Breast epithelium (tissue), 4 donors: Measurements from ENCODE around the gene RNASE4. TPM values are rescaled to one million over a fixed set of nuclear protein-coding genes. Genes with fewer than 3 reads are reported as not detected.
A peak's percentile ranks its signal among the peaks of the same experiment; 100 is the strongest.
"Not testable (repeated sequence)": the region's sequence is repeated elsewhere in the genome, so short reads cannot be mapped to it uniquely, and the experiment has no call there.

Experiments used
- DNase-seq, 2 donors: peaks; one replicate each; pipeline ENCODE4 v3.0.0-alpha.2; 2019; ENCODE audit warnings: low spot score in 2 of 2
- H3K27ac ChIP-seq, 2 donors: fragments of 200-600 bp; sonication (generic) in 1 of 2; one replicate each; pipeline ENCODE4 v1.5.1; 2016 to 2019; ENCODE audit warnings: mild to moderate bottlenecking in 1 of 2
- H3K27me3 ChIP-seq, 2 donors: fragments of 200-600 bp; sonication (generic) in 1 of 2; one replicate each; pipeline versions ENCODE4 v1.5.1 to v1.6.0; 2017 to 2019; ENCODE audit warnings: control low read depth in 1 of 2, mild to moderate bottlenecking in 1 of 2
- H3K36me3 ChIP-seq: fragments of 200-600 bp; one replicate; pipeline ENCODE4 v1.5.1; 2019
- H3K4me1 ChIP-seq, 2 donors: fragments of 200-600 bp; sonication (generic); one replicate each; pipeline ENCODE4 v1.5.1; 2016 to 2019; ENCODE audit warnings: control low read depth in 1 of 2
- H3K4me3 ChIP-seq, 3 donors: fragments of 200-600 bp; sonication (generic); 1 replicate in 2 of 3; 2 replicates in 1 of 3; pipeline ENCODE4 v1.5.1; 2016 to 2019; ENCODE audit warnings: mild to moderate bottlenecking in 3 of 3, moderate library complexity in 2 of 3
- H3K9me3 ChIP-seq, 2 donors: fragments of 200-600 bp; sonication (generic) in 1 of 2; one replicate each; pipeline ENCODE4 v1.5.1; 2016 to 2019; ENCODE audit warnings: control low read depth in 1 of 2
- CTCF ChIP-seq, 3 donors: fragments of 450-650 bp; IDR thresholded peaks; one replicate each; pipeline ENCODE4 v1.5.1; 2016 to 2017; ENCODE audit warnings: antibody characterized with exemption in 3 of 3, mild to moderate bottlenecking in 3 of 3, moderate library complexity in 3 of 3
- POLR2A ChIP-seq: fragments of 450-650 bp; IDR thresholded peaks from one replicate; pipeline ENCODE4 v1.6.1; 2016; ENCODE audit warnings: antibody characterized with exemption, mild to moderate bottlenecking, moderate library complexity
- POLR2AphosphoS5 ChIP-seq, 3 donors: sonication (generic); formaldehyde crosslinking; IDR thresholded peaks; one replicate each; pipeline ENCODE4 v1.6.1; 2017; ENCODE audit warnings: antibody characterized with exemption in 3 of 3
- intact Hi-C: fragments of 100-400 bp; cut with DNase I; formaldehyde crosslinking; loops from one replicate; pipeline ENCODE4 v1.15.1; 2023; ENCODE audit warnings: low total_unique reads
- total RNA-seq, 3 donors: library from RNA; depleted of rRNA; stranded (reverse); fragments of >200 nt; gene quantifications; one replicate each; pipeline ENCODE4 v1.1.0, GENCODE V29; 2016

The RNASE4 gene
- total RNA-seq, 3 donors from 2014 or later: 165 to 367 (median 177) TPM

GRCh38 chr14:20662968-20663732, 21.2 kb upstream of the RNASE4 start:
- intact Hi-C loops: no loop called here
- DNase-seq: peak; percentile 70 to 83

GRCh38 chr14:20666400-20666961, 17.9 kb upstream of the RNASE4 start:
- H3K4me1 ChIP-seq, H3K4me3 ChIP-seq, H3K27ac ChIP-seq, H3K36me3 ChIP-seq, intact Hi-C loops, H3K9me3 ChIP-seq, DNase-seq, H3K27me3 ChIP-seq: not testable (repeated sequence)

More at GRCh38 chr14:20662968-20663732, 21.2 kb upstream of the RNASE4 start:
- H3K4me3 ChIP-seq: peak overlapping the region in 2 of 3 donors; percentile 43 to 56
- H3K36me3 ChIP-seq: no peaks in the 10 kb centered on the region
- peak overlapping the region in 1 of 2 donors; percentile 7 for H3K27ac ChIP-seq
- H3K27me3 ChIP-seq: peaks cover 0 to 12% of the 10 kb centered on the region in 2 donors
- H3K4me1 ChIP-seq: no peaks in the 10 kb centered on the region
- no peaks in the 10 kb centered on the region for H3K9me3 ChIP-seq
- TF ChIP-seq POLR2A: no peak
- TF ChIP-seq CTCF (IDR thresholded peaks at IDR 0.05): peak in 2 of 3 donors; percentile 55 to 67
- peak in 2 of 3 donors; percentile 38 to 44 for TF ChIP-seq POLR2AphosphoS5 (IDR thresholded peaks at IDR 0.05)

- no peak for DNase-seq
- Histone ChIP-seq H3K4me3 (no peak overlapping the region), H3K36me3 (no peaks in the 10 kb centered on the region), H3K9me3 (no peaks in the 10 kb centered on the region), H3K4me1 (no peaks in the 10 kb centered on the region), H3K27me3 (no peaks in the 10 kb centered on the region), H3K27ac (no peak overlapping the region)
- intact Hi-C loops: no loop called here
- no peak for TF ChIP-seq CTCF (IDR thresholded peaks at IDR 0.05)
- no peak for TF ChIP-seq POLR2AphosphoS5 (IDR thresholded peaks at IDR 0.05)
- no peak for TF ChIP-seq POLR2A
These were observed 16.4 kb upstream of the RNASE4 start for GRCh38 chr14:20667957-20668356.

- no peak for DNase-seq
- Histone ChIP-seq H3K4me1 (no peaks in the 10 kb centered on the region), H3K9me3 (no peaks in the 10 kb centered on the region), H3K27ac (no peak overlapping the region), H3K4me3 (no peak overlapping the region), H3K27me3 (no peaks in the 10 kb centered on the region), H3K36me3 (no peaks in the 10 kb centered on the region)
- intact Hi-C loops: no loop called here
- TF ChIP-seq POLR2AphosphoS5 (IDR thresholded peaks at IDR 0.05) (no peak), CTCF (IDR thresholded peaks at IDR 0.05) (no peak), POLR2A (no peak)
These were observed 15.4 kb upstream of the RNASE4 start for GRCh38 chr14:20668969-20669368.

- no peak overlapping the region for H3K4me3 ChIP-seq
- H3K9me3 ChIP-seq: no peaks in the 10 kb centered on the region
- DNase-seq: no peak
- no peaks in the 10 kb centered on the region for H3K36me3 ChIP-seq
- TF ChIP-seq POLR2A (no peak), POLR2AphosphoS5 (IDR thresholded peaks at IDR 0.05) (no peak), CTCF (IDR thresholded peaks at IDR 0.05) (no peak)
- intact Hi-C loops: no loop called here
- H3K4me1 ChIP-seq: no peaks in the 10 kb centered on the region
- H3K27me3 ChIP-seq: no peaks in the 10 kb centered on the region
- H3K27ac ChIP-seq: no peak overlapping the region
These were observed 12.6 kb upstream of the RNASE4 start for GRCh38 chr14:20671597-20672283.
